CD14-positive monocyte (primary cell): ENCODE measurements around the gene DENND6A. TPM values are rescaled to one million over a fixed set of nuclear protein-coding genes. Genes with fewer than 3 reads are reported as not detected.

Experiments
- DNase-seq, 3 donors: peaks; one replicate each; pipeline ENCODE4 v3.0.0-alpha.2; 2011 to 2022
- H2AFZ ChIP-seq: 2 replicates; pipeline ENCODE4 v1.6.0; 2012; ENCODE audit warnings: mild to moderate bottlenecking, low read depth, low read length, inconsistent platforms; ENCODE audit not compliant: insufficient read depth, poor library complexity, severe bottlenecking
- H3K27ac ChIP-seq, 2 donors: 1 replicate in 1 of 2; 2 replicates in 1 of 2; pipeline ENCODE4 v1.5.1; 2012 to 2013; ENCODE audit warnings: low read length in 2 of 2, control low read depth in 1 of 2, inconsistent platforms in 1 of 2, low read depth in 1 of 2, mild to moderate bottlenecking in 1 of 2
- H3K27me3 ChIP-seq, 2 donors: one replicate each; pipeline versions ENCODE4 v1.6.0 to v1.6.1; 2011 to 2013; ENCODE audit warnings: low read length in 2 of 2; ENCODE audit not compliant: control insufficient read depth in 2 of 2, insufficient read depth in 2 of 2
- H3K36me3 ChIP-seq, 2 donors: replicated peaks in 1 of 2; 1 replicate in 1 of 2; 2 replicates in 1 of 2; pipeline versions ENCODE4 v1.5.1 to v1.6.1; 2012 to 2013; ENCODE audit warnings: low read length in 2 of 2, control low read depth in 1 of 2, inconsistent platforms in 1 of 2, mild to moderate bottlenecking in 1 of 2; ENCODE audit not compliant: insufficient read depth in 2 of 2, control insufficient read depth in 1 of 2
- H3K4me1 ChIP-seq, 2 donors: 1 replicate in 1 of 2; 2 replicates in 1 of 2; pipeline versions ENCODE4 v1.5.1 to v1.6.1; 2012 to 2013; ENCODE audit warnings: low read length in 2 of 2, control low read depth in 1 of 2, inconsistent platforms in 1 of 2, mild to moderate bottlenecking in 1 of 2, moderate library complexity in 1 of 2; ENCODE audit not compliant: insufficient read depth in 2 of 2, control insufficient read depth in 1 of 2
- H3K4me2 ChIP-seq: replicated peaks from 2 replicates; pipeline ENCODE3; 2012; ENCODE audit warnings: low read length, moderate library complexity, mild to moderate bottlenecking; ENCODE audit not compliant: poor library complexity, severe bottlenecking; ENCODE audit errors: extremely low read depth
- H3K4me3 ChIP-seq, 3 experiments: fragments of 200-600 bp in 1 of 3; sonication (generic) in 1 of 3; replicated peaks in 1 of 3; 1 replicate in 2 of 3; 2 replicates in 1 of 3; pipeline ENCODE4 v1.5.1; 2011 to 2013; ENCODE audit warnings: low read length in 3 of 3, mild to moderate bottlenecking in 3 of 3, control low read depth in 2 of 3, low read depth in 2 of 3, inconsistent platforms in 1 of 3, moderate library complexity in 1 of 3
- H3K79me2 ChIP-seq: 2 replicates; pipeline ENCODE4 v1.6.0; 2012; ENCODE audit warnings: mild to moderate bottlenecking, control low read depth, inconsistent platforms, low read length, moderate library complexity; ENCODE audit not compliant: insufficient read depth
- H3K9ac ChIP-seq: 2 replicates; pipeline ENCODE4 v1.6.0; 2017; ENCODE audit warnings: low read length, mild to moderate bottlenecking; ENCODE audit not compliant: insufficient read depth, poor library complexity, severe bottlenecking
- H3K9me3 ChIP-seq, 2 donors: replicated peaks in 1 of 2; 1 replicate in 1 of 2; 2 replicates in 1 of 2; pipeline versions ENCODE4 v1.5.1 to v1.6.1; 2012 to 2013; ENCODE audit warnings: low read length in 2 of 2, control low read depth in 1 of 2; ENCODE audit not compliant: control insufficient read depth in 1 of 2, insufficient read depth in 1 of 2
- H4K20me1 ChIP-seq: 2 replicates; pipeline ENCODE4 v1.6.0; 2012; ENCODE audit warnings: mild to moderate bottlenecking, low read length, control low read depth, moderate library complexity; ENCODE audit not compliant: insufficient read depth
- H3K27ac Mint-ChIP-seq, 7 donors: one replicate each; pipeline ENCODE4 v1.8.0; 2020; ENCODE audit warnings: mild to moderate bottlenecking in 7 of 7, mixed read lengths in 7 of 7, moderate library complexity in 6 of 7, inconsistent platforms in 2 of 7
- H3K27me3 Mint-ChIP-seq, 3 donors: one replicate each; pipeline ENCODE4 v1.8.0; 2021 to 2022; ENCODE audit warnings: low read depth in 3 of 3, mild to moderate bottlenecking in 3 of 3, mixed read lengths in 3 of 3, moderate library complexity in 3 of 3, inconsistent platforms in 1 of 3
- H3K36me3 Mint-ChIP-seq, 2 donors: one replicate each; pipeline ENCODE4 v1.8.0; 2020; ENCODE audit warnings: mixed read lengths in 2 of 2, inconsistent platforms in 1 of 2, mild to moderate bottlenecking in 1 of 2
- H3K4me1 Mint-ChIP-seq: one replicate; pipeline ENCODE4 v1.8.0; 2020; ENCODE audit warnings: mild to moderate bottlenecking, mixed read lengths
- H3K4me3 Mint-ChIP-seq, 2 donors: one replicate each; pipeline ENCODE4 v1.8.0; 2020; ENCODE audit warnings: mild to moderate bottlenecking in 2 of 2, mixed read lengths in 2 of 2, moderate library complexity in 1 of 2
- H3K9me3 Mint-ChIP-seq, 7 donors: one replicate each; pipeline ENCODE4 v1.8.0; 2020 to 2022; ENCODE audit warnings: mixed read lengths in 7 of 7, mild to moderate bottlenecking in 6 of 7, moderate library complexity in 6 of 7, inconsistent platforms in 2 of 7
- CTCF ChIP-seq: fragments of 200-600 bp; IDR thresholded peaks from one replicate; pipeline ENCODE4 v1.8.0; 2022; ENCODE audit warnings: antibody characterized with exemption, mild to moderate bottlenecking
- WGBS: methylation state at CpG from one replicate; pipeline ENCODE4 v1.1.5; 2013; ENCODE audit warnings: missing lambda C conversion rate; ENCODE audit not compliant: insufficient coverage; 5-methylcytosine and 5-hydroxymethylcytosine counted together
- intact Hi-C, 2 donors: fragments of 100-400 bp; cut with micrococcal nuclease; formaldehyde crosslinking; loops; one replicate each; pipeline versions ENCODE4 v1.15.0 to v1.15.1; 2023
- polyA plus RNA-seq, 3 donors: library from polyadenylated mRNA; depleted of rRNA in 1 of 3; unstranded in 2 of 3; stranded (reverse) in 1 of 3; fragments of 300-500 nt in 2 of 3; fragments of >200 nt in 1 of 3; fragmentation: Illumina TruSeq in 2 of 3; gene quantifications; 1 replicate in 2 of 3; 2 replicates in 1 of 3; pipeline ENCODE4 v1.2.3, GENCODE V29; 2012 to 2021

DENND6A gene
- polyA plus RNA-seq, 3 donors: 10.8 to 20.8 (median 15.4) TPM

- no peak overlapping the region for H3K4me2 ChIP-seq
- Mint-ChIP-seq H3K36me3 (no peaks in the 10 kb centered on the region), H3K27ac (no peak overlapping the region), H3K9me3 (no peaks in the 10 kb centered on the region), H3K4me1 (peaks cover 5% of the 10 kb centered on the region), H3K4me3 (no peak overlapping the region), H3K27me3 (peaks cover 2 to 7% (median 2%) of the 10 kb centered on the region in 3 donors)
- DNase-seq: no peak
- intact Hi-C loops: no loop called here
- H3K79me2 ChIP-seq: no peaks in the 10 kb centered on the region
- H3K4me3 ChIP-seq: no peak overlapping the region
- H3K9ac ChIP-seq: no peak overlapping the region
- 100% methylated on average over 4 of the region's 5 CpGs for WGBS
- H3K4me1 ChIP-seq: no peaks in the 10 kb centered on the region
- TF ChIP-seq CTCF: no peak
- H3K9me3 ChIP-seq: no peaks in the 10 kb centered on the region
- H3K36me3 ChIP-seq: no peaks in the 10 kb centered on the region
- H3K27me3 ChIP-seq: no peaks in the 10 kb centered on the region
- no peaks in the 10 kb centered on the region for H4K20me1 ChIP-seq
- no peak overlapping the region for H3K27ac ChIP-seq
- no peak overlapping the region for H2AFZ ChIP-seq
Observed at GRCh38 chr3:57738391-57738790, 45.5 kb upstream of the DENND6A start.

- no peaks in the 10 kb centered on the region for H3K27me3 ChIP-seq
- intact Hi-C loops: no loop called here
- H3K27ac Mint-ChIP-seq: no peak overlapping the region
- H3K4me3 Mint-ChIP-seq: no peak overlapping the region
- H2AFZ ChIP-seq: no peak overlapping the region
- no peak overlapping the region for H3K4me2 ChIP-seq
- WGBS: 75% methylated on average over 2 of the region's 7 CpGs
- DNase-seq: no peak
- no peak for TF ChIP-seq CTCF
- no peak overlapping the region for H3K9ac ChIP-seq
- no peak overlapping the region for H3K4me3 ChIP-seq
- no peaks in the 10 kb centered on the region for H3K9me3 ChIP-seq
- H3K4me1 Mint-ChIP-seq: peaks cover 5% of the 10 kb centered on the region
- H3K27me3 Mint-ChIP-seq: peaks cover 0 to 7% (median 2%) of the 10 kb centered on the region in 3 donors
- H3K4me1 ChIP-seq: no peaks in the 10 kb centered on the region
- no peaks in the 10 kb centered on the region for H4K20me1 ChIP-seq
- H3K79me2 ChIP-seq: no peaks in the 10 kb centered on the region
- H3K27ac ChIP-seq: no peak overlapping the region
- no peaks in the 10 kb centered on the region for H3K36me3 ChIP-seq
- H3K9me3 Mint-ChIP-seq: no peaks in the 10 kb centered on the region
- H3K36me3 Mint-ChIP-seq: no peaks in the 10 kb centered on the region
Observed at GRCh38 chr3:57737840-57738239, 45.0 kb upstream of the DENND6A start.
